GM21447 (cell line): ENCODE results near the gene GSAP.
A peak's percentile ranks its signal among the peaks of the same experiment; 100 is the strongest.
"Not testable (repeated sequence)": the region's sequence is repeated elsewhere in the genome, so short reads cannot be mapped to it uniquely, and the experiment has no call there.

ENCODE experiments used
- ATAC-seq: cut with Tn5 transposase; IDR thresholded peaks from one replicate; pipeline ENCODE4 v1.9.1; 2021; ENCODE audit not compliant: unreplicated experiment

GSAP gene, protein sequence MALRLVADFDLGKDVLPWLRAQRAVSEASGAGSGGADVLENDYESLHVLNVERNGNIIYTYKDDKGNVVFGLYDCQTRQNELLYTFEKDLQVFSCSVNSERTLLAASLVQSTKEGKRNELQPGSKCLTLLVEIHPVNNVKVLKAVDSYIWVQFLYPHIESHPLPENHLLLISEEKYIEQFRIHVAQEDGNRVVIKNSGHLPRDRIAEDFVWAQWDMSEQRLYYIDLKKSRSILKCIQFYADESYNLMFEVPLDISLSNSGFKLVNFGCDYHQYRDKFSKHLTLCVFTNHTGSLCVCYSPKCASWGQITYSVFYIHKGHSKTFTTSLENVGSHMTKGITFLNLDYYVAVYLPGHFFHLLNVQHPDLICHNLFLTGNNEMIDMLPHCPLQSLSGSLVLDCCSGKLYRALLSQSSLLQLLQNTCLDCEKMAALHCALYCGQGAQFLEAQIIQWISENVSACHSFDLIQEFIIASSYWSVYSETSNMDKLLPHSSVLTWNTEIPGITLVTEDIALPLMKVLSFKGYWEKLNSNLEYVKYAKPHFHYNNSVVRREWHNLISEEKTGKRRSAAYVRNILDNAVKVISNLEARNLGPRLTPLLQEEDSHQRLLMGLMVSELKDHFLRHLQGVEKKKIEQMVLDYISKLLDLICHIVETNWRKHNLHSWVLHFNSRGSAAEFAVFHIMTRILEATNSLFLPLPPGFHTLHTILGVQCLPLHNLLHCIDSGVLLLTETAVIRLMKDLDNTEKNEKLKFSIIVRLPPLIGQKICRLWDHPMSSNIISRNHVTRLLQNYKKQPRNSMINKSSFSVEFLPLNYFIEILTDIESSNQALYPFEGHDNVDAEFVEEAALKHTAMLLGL

GRCh38 chr7:77415823-77416620 lies at the start of gene GSAP:
Gene GSAP, minus strand, starts transcription at chr7:77416349. Its CDS starts 28 bp downstream, at chr7:77416321.
- ATAC-seq: peak; percentile 49

- no peak for ATAC-seq
Observed at GRCh38 chr7:77465256-77465655, 49.1 kb upstream of the GSAP start.

DNA sequence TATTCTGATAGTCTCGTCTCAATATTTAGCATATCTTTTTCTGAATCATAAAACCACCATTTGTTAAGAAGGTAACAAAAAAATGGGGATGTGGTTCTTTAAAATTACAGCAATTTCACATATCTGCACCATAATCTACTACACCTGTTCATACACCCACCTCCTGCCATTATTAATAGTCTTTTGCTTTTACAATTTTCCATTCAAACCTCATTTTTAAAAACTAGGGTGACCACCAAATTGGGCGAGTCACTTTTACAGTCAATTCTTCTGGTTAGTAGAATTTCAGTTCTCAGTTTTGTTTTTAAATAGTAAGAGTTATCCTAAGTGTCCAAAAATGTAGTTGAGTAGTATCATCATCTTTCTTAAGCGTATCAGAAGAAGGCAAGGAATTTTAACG lies 48.4 kb upstream of the GSAP start:
- peak; percentile 43 for ATAC-seq

- ATAC-seq: not testable (repeated sequence)
Observed at GRCh38 chr7:77463632-77464031, 47.5 kb upstream of the GSAP start.

DNA sequence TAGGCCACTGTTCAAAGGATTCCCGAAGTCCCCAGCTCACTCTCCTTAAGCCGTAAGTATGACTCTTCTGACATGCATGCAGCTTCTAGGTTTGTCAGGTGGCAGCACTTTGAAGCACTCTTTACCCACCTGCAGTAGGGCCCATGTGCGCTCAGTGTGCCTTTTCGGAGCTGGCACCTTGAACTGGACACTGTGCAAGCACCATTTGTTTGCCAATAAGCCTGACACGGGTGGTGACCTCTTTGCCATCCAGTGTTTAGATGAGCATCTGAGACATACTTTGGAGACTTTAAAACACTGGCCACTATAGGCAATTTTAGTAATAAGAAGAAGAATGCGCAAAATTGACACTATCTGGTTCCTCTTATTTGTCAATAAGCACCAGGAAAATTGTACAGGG lies 45.7 kb upstream of the GSAP start:
- no peak for ATAC-seq

DNA sequence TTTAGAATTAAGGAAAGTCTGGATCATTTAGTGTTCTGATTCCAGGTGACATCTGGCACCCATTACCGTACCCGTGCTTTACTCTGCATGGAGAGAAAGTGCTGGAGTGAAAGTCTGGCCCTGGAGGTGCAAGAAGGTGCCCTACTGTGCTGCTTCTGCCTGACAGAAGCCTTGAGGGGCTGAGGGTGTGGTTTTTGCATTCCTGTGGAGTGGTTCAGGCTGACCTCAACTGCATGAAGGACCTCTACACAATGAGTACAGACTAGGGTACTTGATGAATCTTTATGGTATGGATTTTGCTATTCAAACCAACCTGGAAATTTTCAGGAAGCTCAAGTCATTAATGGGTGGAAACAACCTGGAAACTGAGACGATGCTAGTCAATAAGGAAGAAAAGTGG lies 45.1 kb upstream of the GSAP start:
- no peak for ATAC-seq

GRCh38 chr7:77460057-77460486 lies 43.9 kb upstream of the GSAP start:
- no peak for ATAC-seq

DNA sequence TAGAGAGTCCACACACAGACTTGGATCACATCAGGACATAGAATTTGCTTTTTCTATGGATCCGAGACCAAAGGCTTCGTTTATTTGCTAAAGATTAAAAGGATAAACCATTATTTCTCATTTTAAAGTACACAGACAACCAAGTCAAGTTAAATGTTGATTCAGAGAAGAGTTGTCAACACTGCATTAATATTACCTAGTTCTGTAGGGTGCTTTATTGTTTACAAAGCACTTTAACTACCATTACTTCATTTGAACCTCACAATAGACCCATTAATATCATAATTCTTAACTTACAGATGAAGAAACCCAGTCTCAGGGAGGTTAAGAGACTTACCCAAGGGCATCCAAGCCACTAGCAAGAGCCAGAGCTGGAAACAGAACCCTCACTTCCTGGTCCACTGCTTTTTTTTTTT lies 43.2 kb upstream of the GSAP start:
- ATAC-seq: no peak

- no peak for ATAC-seq
Observed at GRCh38 chr7:77458786-77459185, 42.6 kb upstream of the GSAP start.

DNA sequence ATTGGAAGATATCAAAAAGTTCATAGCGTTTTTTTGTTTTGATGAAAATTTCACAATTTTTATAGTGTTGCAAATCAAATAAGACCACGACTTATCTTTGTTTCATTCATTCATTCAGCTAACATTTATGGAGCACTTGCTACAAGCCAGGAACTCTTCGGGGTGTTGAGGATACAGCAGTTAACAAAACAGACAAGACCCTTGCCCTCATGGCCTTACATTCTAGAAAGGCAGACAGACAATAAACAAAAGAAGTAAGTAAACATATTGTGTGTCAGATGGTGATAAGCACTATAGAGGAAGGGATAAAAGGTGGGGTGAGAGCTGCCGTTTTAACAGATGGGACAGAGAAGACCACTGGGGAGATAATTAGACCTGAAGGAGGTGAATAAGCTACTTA lies 41.6 kb upstream of the GSAP start:
- ATAC-seq: no peak

DNA sequence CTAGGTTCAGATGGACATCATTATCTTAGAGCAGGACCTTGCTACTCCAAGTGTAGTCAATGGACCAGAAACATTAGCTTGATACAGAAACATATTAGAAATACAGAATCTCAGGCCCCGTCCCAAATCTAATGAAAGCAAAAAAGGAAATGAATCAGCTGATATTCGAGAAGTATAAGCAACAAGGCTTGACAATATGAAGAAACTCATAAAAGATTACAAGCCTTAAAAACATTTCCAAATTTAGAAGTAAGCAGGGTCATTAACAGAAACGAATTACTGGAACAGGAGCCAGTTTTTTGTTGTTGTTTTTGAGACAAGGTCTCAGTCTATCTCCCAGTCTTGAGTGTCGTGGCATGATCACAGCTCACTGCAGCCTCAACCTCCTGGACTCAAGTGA lies 40.5 kb upstream of the GSAP start:
- ATAC-seq: no peak

- no peak for ATAC-seq
Observed at GRCh38 chr7:77455321-77455720, 39.2 kb upstream of the GSAP start.

- ATAC-seq: no peak
Observed at GRCh38 chr7:77454802-77455201, 38.7 kb upstream of the GSAP start.

GRCh38 chr7:77453531-77453930 lies 37.4 kb upstream of the GSAP start:
- no peak for ATAC-seq

DNA sequence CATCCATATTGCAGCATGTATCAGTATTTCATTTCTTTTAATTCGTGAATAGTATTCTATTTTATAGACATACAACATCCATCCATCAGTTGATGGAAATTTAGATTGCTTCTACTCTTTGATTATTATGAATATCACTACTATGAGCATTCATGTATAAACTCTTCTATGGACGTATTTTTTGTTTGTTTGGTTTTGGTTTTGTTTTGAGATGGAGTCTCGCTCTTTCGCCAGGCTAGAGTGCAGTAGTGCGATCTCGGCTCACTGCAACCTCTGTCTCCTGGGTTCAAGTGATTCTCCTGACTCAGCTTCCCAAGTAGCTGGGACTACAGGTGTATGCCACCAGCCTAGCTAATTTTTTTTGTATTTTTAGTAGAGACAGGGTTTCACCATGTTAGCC lies 35.8 kb upstream of the GSAP start:
- peak; percentile 72 for ATAC-seq

GRCh38 chr7:77450613-77451012 lies 34.5 kb upstream of the GSAP start:
- no peak for ATAC-seq

DNA sequence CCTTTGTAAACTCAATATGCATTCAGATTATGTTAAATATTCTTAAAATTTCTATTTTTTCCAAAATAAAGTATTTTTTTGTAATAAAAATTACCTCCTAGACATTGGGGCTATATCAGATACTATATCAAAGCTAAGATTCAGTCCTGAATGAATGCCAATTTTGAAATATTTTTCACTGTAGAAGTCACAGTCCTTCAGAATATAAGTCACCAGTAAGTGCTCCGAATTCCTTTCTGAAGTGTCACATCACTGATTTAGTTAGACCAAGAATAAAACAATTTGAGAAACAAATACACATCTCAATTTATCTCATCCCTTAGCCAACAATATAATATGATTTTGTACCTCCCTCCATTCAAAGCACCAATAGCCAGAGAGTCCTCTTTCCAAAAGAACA lies 33.9 kb upstream of the GSAP start:
- no peak for ATAC-seq

DNA sequence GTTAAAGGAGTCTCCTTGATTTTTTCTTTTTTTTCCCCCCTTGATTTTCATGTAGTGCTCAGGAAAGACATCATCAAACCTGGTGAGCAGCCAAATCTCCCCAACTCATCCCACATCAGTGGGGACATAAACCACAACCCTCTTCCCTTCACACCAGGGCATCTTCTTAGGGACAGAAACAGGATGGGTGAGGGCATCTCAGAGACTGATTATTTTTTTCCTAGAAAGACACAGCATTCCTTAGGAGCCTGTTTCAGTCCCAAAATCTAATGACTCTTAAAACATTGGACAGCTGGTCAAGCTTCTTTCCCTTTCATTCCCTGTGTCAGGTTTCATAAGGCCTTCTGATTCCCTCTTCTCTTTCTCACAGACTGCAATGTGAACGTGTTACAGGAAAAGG lies 31.5 kb upstream of the GSAP start:
- ATAC-seq: no peak

DNA sequence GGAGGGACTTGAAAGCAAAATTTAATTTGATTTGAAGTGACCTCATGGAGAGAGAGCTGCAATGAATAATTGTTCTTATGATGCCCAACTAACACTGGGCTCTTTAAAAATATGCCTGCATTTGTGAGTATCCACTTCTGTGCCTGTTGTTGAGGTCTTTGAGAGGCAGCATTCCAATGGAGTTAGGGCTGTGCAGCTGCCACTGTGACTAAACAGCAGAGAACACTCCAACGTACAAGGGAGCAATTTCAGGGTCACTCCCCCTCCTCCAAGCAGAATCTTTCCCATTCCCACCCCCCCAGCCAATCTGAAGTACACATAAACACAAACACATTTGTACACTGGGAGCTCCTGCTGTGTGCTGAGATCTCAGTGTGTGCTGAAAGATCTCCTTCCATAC lies 28.0 kb upstream of the GSAP start:
- ATAC-seq: no peak

DNA sequence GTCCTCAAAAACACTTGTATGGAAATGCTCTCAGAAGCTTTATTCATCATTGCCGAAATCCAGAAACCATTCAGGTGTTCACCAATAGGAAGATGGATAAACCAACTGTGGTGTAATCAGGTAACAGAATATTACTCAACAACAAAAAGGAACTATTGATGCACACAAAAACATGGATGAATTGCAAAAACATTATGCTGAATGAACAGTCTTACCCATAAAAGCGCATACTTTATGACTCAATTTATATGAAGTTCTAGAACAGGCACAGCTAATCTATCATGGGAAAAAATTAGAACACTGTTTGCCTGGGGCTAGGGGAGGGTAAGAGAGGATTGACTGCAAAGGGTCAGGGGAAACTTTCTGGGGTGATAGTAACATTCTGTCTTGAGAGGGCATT lies 26.9 kb upstream of the GSAP start:
- ATAC-seq: no peak

DNA sequence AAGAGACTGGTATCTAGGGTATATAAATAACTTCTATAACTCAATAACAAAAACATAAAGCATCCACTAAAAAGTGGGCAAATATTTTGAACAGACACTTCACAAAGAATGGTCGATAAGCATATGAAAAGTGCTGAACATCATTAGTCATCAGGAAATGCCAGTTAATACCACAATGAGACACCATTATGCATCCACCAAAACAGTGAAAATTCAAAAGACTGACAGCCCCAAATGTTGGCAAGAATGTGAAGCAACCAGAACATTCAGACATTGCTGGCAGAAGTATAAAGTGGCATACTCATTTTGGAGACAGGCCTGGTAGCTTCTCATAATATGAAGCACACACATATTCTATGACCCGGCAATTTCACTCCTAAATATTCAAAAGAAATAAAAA lies 26.5 kb upstream of the GSAP start:
- ATAC-seq: no peak
